ENCODE data around the gene LPA. TPM values are rescaled to one million over a fixed set of nuclear protein-coding genes. Genes with fewer than 3 reads are reported as not detected.

The LPA gene
- total and polyA plus RNA-seq, 2 of the 8 experiments (the other 6 are each of a cell fraction or from before 2014, with no cell fraction given), result 0.39 TPM; not detected in 1

DNA sequence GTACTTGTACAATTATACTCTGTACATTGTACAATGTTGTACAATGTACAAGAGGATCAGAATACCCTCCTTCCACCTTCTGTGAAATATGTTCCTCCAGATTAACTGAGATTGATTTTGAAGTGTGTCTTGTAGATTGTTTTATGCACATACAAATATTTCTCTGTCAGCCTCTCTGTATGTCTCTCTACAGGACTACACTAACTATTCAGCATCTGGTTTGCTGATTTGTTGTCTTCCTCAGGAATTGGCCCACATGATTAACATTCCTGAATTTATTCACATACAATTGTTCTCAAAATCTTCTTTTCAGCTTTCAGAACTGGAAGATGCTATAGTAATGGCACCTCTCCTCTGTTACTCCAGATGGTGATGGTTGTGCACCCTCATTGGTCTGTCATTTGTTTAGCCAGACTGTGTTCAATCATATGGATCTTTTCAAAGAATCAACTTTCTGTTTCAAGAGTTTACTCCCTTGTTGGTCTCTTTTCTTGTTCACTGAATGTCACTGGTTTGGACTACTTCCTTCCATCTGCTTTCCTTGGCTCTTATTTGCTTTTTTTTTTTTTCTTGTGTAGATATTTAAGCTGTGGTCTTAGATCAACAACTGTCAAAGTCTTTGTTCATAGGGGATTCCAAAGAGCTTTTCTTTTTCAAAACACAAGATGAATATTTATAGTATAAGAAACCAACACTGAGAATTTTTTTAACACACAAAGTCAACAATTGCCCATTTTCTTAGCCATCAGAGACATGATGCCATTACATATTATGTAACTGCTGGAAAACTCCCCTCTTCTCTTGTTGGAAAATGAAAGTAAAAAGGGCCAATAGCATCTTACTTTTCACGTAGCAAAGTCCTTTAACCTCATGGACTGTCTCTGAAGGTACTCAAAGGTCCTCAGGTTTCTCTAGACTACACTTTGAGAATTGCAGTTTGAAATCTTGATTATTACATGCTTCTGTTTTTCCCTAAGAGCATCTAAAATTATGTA is 67.9 kb downstream of the LPA start:
- no peak overlapping the region for H2AK5ac ChIP-seq (ENCODE audit: low read depth, low read length)

More for the DNA sequence above, 67.9 kb downstream of the LPA start:
- Histone ChIP-seq H4K8ac (ENCODE audit: extremely low read depth, insufficient read depth, low read length) (no peak overlapping the region), H3K4ac (replicated peaks; ENCODE audit: insufficient read length, low read depth, low read length) (no peak overlapping the region), H4K20me1 (replicated peaks in 1 of 2; ENCODE audit: control insufficient read depth in 1 of 2, insufficient read depth in 2 of 2, low read length in 2 of 2) (no peaks in the 10 kb centered on the region), H3K23me2 (ENCODE audit: low read depth, low read length) (0 out of 2 replicates have a peak, but pooled peaks cover 2% of the 10 kb centered on the region), H3K79me1 (ENCODE audit: low read depth, low read length) (no peaks in the 10 kb centered on the region), H4K5ac (ENCODE audit: insufficient read length, low read depth, low read length) (no peak overlapping the region), H3K18ac (ENCODE audit: extremely low read depth, low read length) (no peak overlapping the region), H3K14ac (ENCODE audit: insufficient read length) (no peak overlapping the region), H2BK12ac (ENCODE audit: low read depth, low read length) (no peak overlapping the region), H3K9ac (replicated peaks in 1 of 4; ENCODE audit: extremely low read depth in 1 of 4, low read depth in 3 of 4, low read length in 3 of 4) (no peak overlapping the region), H3K36me3 (ENCODE audit: control insufficient read depth in 2 of 4, insufficient read depth in 4 of 4, low read length in 3 of 4) (no peaks in the 10 kb centered on the region), H2BK15ac (ENCODE audit: low read length) (no peak overlapping the region), H2BK5ac (ENCODE audit: low read depth, low read length) (no peak overlapping the region), H2BK20ac (ENCODE audit: low read length) (no peak overlapping the region), H3K79me2 (ENCODE audit: control insufficient read depth in 1 of 2, insufficient read depth in 2 of 2, low read length in 2 of 2) (no peaks in the 10 kb centered on the region), H2BK120ac (replicated peaks; ENCODE audit: low read depth, low read length) (no peak overlapping the region), H2AFZ (ENCODE audit: low read length) (no peak overlapping the region), H3K23ac (ENCODE audit: insufficient read length) (no peak overlapping the region), H3K27ac (ENCODE audit: low read depth, low read length) (no peak overlapping the region), H4K91ac (replicated peaks; ENCODE audit: insufficient read length, low read length) (no peak overlapping the region), H3K4me3 (ENCODE audit: extremely low read depth in 1 of 4, insufficient read depth in 2 of 4, low read depth in 3 of 4, low read length in 4 of 4) (no peak overlapping the region), H3K4me2 (ENCODE audit: insufficient read depth in 1 of 2, low read depth in 2 of 2, low read length in 2 of 2) (no peak overlapping the region), H3K27me3 (replicated peaks in 1 of 4; ENCODE audit: control insufficient read depth in 3 of 4, extremely low read depth in 1 of 4, insufficient read depth in 3 of 4, low read length in 3 of 4) (no peaks in the 10 kb centered on the region), H3K9me3 (ENCODE audit: insufficient read depth in 2 of 2, low read depth in 1 of 2, low read length in 1 of 2) (peaks cover 77 to 86% of the 10 kb centered on the region in 2 experiments), H3K56ac (replicated peaks; ENCODE audit: insufficient read length, low read depth, low read length) (no peak overlapping the region), H3K4me1 (replicated peaks in 1 of 4; ENCODE audit: control insufficient read depth in 3 of 4, insufficient read depth in 4 of 4, low read length in 3 of 4) (no peaks in the 10 kb centered on the region)
- DNase-seq (ENCODE audit: low read depth in 1 of 2, low spot score in 2 of 2) (no peak), FAIRE-seq (no peak)
- ChIA-PET POLR2A (ENCODE audit: partially characterized antibody) (no interaction called here), CTCF (ENCODE audit: partially characterized antibody) (no interaction called here)
- TF ChIP-seq RXRA (IDR thresholded peaks at IDR 0.05; ENCODE audit: insufficient read depth, low read depth, low read length) (no peak), HDAC2 (IDR thresholded peaks at IDR 0.05; ENCODE audit: borderline replicate concordance in 1 of 2, low read depth in 2 of 2, low read length in 2 of 2) (no peak), SP4 (IDR thresholded peaks at IDR 0.05; ENCODE audit: low read length) (no peak), FOSL1 (IDR thresholded peaks at IDR 0.05; ENCODE audit: insufficient read depth, low read depth, low read length) (no peak), MAFK (IDR thresholded peaks at IDR 0.05; ENCODE audit: low read depth, low read length) (no peak), KDM5A (IDR thresholded peaks at IDR 0.05; ENCODE audit: low read length) (no peak), NRF1 (IDR thresholded peaks at IDR 0.05; ENCODE audit: low read depth, low read length) (no peak), EGR1 (IDR thresholded peaks at IDR 0.05; ENCODE audit: borderline replicate concordance, low read depth, low read length) (no peak), SRF (IDR thresholded peaks at IDR 0.05; ENCODE audit: low read depth, low read length) (no peak), SP1 (IDR thresholded peaks at IDR 0.05; ENCODE audit: low read depth, low read length) (no peak), CBX8 (IDR thresholded peaks at IDR 0.05; ENCODE audit: borderline replicate concordance, low read depth, low read length) (no peak)
- TF ChIP-seq, protein P1, sequence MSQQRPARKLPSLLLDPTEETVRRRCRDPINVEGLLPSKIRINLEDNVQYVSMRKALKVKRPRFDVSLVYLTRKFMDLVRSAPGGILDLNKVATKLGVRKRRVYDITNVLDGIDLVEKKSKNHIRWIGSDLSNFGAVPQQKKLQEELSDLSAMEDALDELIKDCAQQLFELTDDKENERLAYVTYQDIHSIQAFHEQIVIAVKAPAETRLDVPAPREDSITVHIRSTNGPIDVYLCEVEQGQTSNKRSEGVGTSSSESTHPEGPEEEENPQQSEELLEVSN (IDR thresholded peaks at IDR 0.05), result no peak
- 41% methylated on average over 1 of the region's 1 CpG; no CpG with 5 or more reads in 1 of the 2 experiments for WGBS, 2 experiments (ENCODE audit: extremely low coverage in 1 of 2, insufficient coverage in 1 of 2, insufficient read length in 1 of 2, insufficient replicate concordance in 2 of 2, low coverage in 1 of 2, low lambda C conversion rate in 2 of 2, missing lambda C conversion rate in 1 of 2)
